ENCODE data around the gene MCCC1.
"Not testable (repeated sequence)": the region's sequence is repeated elsewhere in the genome, so short reads cannot be mapped to it uniquely, and the experiment has no call there.

MCCC1 gene
- long read RNA-seq, donor 1, transcript MCCC1-201 (19 exons, 2,545 nt): major isoform, 9 of 9 reads
- long read RNA-seq, donor 1, partial matches to known transcripts: 0 of 9 reads
- long read RNA-seq, donor 1, other reads (novel, unspliced or antisense): 0 of 9 reads
- long read RNA-seq, donor 2, transcript MCCC1-201 (19 exons, 2,545 nt): major isoform, 8 of 9 reads
- long read RNA-seq, donor 2, partial matches to known transcripts: 0 of 9 reads
- long read RNA-seq, donor 2, other reads (novel, unspliced or antisense): 0 of 9 reads
- long read RNA-seq, donor 3, partial matches to known transcripts: 0 of 4 reads
- long read RNA-seq, donor 3, other reads (novel, unspliced or antisense): 0 of 4 reads
- long read RNA-seq, donor 4, partial matches to known transcripts: 0 of 1 reads
- long read RNA-seq, donor 4, other reads (novel, unspliced or antisense): 0 of 1 reads
- long read RNA-seq, donor 5, transcript MCCC1-201 (19 exons, 2,545 nt): major isoform, 7 of 7 reads
- long read RNA-seq, donor 5, partial matches to known transcripts: 0 of 7 reads
- long read RNA-seq, donor 5, other reads (novel, unspliced or antisense): 0 of 7 reads
- long read RNA-seq, donor 6, partial matches to known transcripts: 0 of 5 reads
- long read RNA-seq, donor 6, other reads (novel, unspliced or antisense): 0 of 5 reads
- long read RNA-seq, donor 7, transcript MCCC1-201 (19 exons, 2,545 nt): major isoform, 9 of 9 reads
- long read RNA-seq, donor 7, partial matches to known transcripts: 0 of 9 reads
- long read RNA-seq, donor 7, other reads (novel, unspliced or antisense): 0 of 9 reads
- long read RNA-seq, donor 8, transcript MCCC1-201 (19 exons, 2,545 nt): major isoform, 11 of 12 reads
- long read RNA-seq, donor 8, partial matches to known transcripts: 0 of 12 reads
- long read RNA-seq, donor 8, other reads (novel, unspliced or antisense): 0 of 12 reads

- peak; percentile 94 for DNase-seq
These were observed at the start of gene MCCC1 for GRCh38 chr3:183099026-183099837. TSS of gene MCCC1 (minus strand) at chr3:183099496. CDS start at chr3:183099440, 56 bp downstream.

- no peak for DNase-seq
These were observed 48.8 kb upstream of the MCCC1 start for GRCh38 chr3:183148056-183148455.

- no peak for DNase-seq
These were observed 45.1 kb upstream of the MCCC1 start for GRCh38 chr3:183144363-183144762.

- no peak for DNase-seq
These were observed 42.9 kb upstream of the MCCC1 start for GRCh38 chr3:183142199-183142598.

GRCh38 chr3:183134844-183135243 lies 35.5 kb upstream of the MCCC1 start:
- no peak for DNase-seq

- no peak for DNase-seq
These were observed 33.1 kb upstream of the MCCC1 start for GRCh38 chr3:183132409-183132808.

- no peak for DNase-seq
These were observed 32.4 kb upstream of the MCCC1 start for GRCh38 chr3:183131735-183132134.

GRCh38 chr3:183131186-183131725 lies 32.0 kb upstream of the MCCC1 start:
- no peak for DNase-seq

- no peak for DNase-seq
These were observed 29.9 kb upstream of the MCCC1 start for GRCh38 chr3:183129243-183129642.

- DNase-seq: no peak
These were observed 29.4 kb upstream of the MCCC1 start for GRCh38 chr3:183128709-183129108.

GRCh38 chr3:183123891-183124290 lies 24.6 kb upstream of the MCCC1 start:
- DNase-seq: no peak

GRCh38 chr3:183122257-183122932 lies 23.1 kb upstream of the MCCC1 start:
- DNase-seq: peak; percentile 28

GRCh38 chr3:183120538-183121215 lies 21.4 kb upstream of the MCCC1 start:
- DNase-seq: no peak

GRCh38 chr3:183117056-183117455 lies 17.8 kb upstream of the MCCC1 start:
- no peak for DNase-seq

- DNase-seq: peak; percentile 72
These were observed 16.8 kb upstream of the MCCC1 start for GRCh38 chr3:183116025-183116614.

- peak; percentile 44 for DNase-seq
These were observed 15.3 kb upstream of the MCCC1 start for GRCh38 chr3:183114384-183115178.

- DNase-seq: not testable (repeated sequence)
These were observed 10.6 kb upstream of the MCCC1 start for GRCh38 chr3:183109847-183110246.

GRCh38 chr3:183108470-183108869 lies 9.2 kb upstream of the MCCC1 start:
- no peak for DNase-seq

- no peak for DNase-seq
These were observed 8.7 kb upstream of the MCCC1 start for GRCh38 chr3:183108001-183108449.
